Chondrocyte (in vitro differentiated cells): ENCODE results near the gene CDK14. TPM values are rescaled to one million over a fixed set of nuclear protein-coding genes. Genes with fewer than 3 reads are reported as not detected.
A peak's percentile ranks its signal among the peaks of the same experiment; 100 is the strongest.

Experiments
- DNase-seq: peaks from one replicate; pipeline ENCODE4 v3.0.0; 2021; ENCODE audit warnings: mixed read lengths, low spot score
- H3K27ac Mint-ChIP-seq: one replicate; pipeline ENCODE4 v1.8.0; 2021; ENCODE audit warnings: mild to moderate bottlenecking, moderate library complexity, mixed read lengths; ENCODE audit not compliant: unreplicated experiment
- H3K27me3 Mint-ChIP-seq: 2 replicates; pipeline ENCODE4 v1.8.0; 2021; ENCODE audit warnings: low read depth, mixed read lengths
- H3K36me3 Mint-ChIP-seq: 2 replicates; pipeline ENCODE4 v1.8.0; 2021; ENCODE audit warnings: low read depth, mixed read lengths
- H3K4me1 Mint-ChIP-seq: 2 replicates; pipeline ENCODE4 v1.8.0; 2021; ENCODE audit warnings: low read depth, mild to moderate bottlenecking, mixed read lengths
- H3K4me3 Mint-ChIP-seq: one replicate; pipeline ENCODE4 v1.8.0; 2021; ENCODE audit warnings: mild to moderate bottlenecking, moderate library complexity, mixed read lengths; ENCODE audit not compliant: unreplicated experiment
- H3K9me3 Mint-ChIP-seq: 2 replicates; pipeline ENCODE4 v1.8.0; 2021; ENCODE audit warnings: low read depth, mixed read lengths
- long read RNA-seq: library from polyadenylated mRNA; stranded (forward); transcript quantifications from one replicate; pipeline ENCODE4 v2.0.0, GENCODE V29; 2021
- total RNA-seq: library from RNA; stranded (reverse); gene quantifications from 3 replicates; pipeline ENCODE4 v1.2.1, GENCODE V29; 2021
- TF ChIP-seq, protein P1 (sequence below): fragments of 200-600 bp; sonication (generic); IDR thresholded peaks from 2 replicates; pipeline ENCODE4 v1.5.0; 2021; ENCODE audit warnings: antibody characterized with exemption, mild to moderate bottlenecking, moderate library complexity

Gene CDK14
- 53.7 to 97.9 TPM (median 61.4 TPM) in 3 replicates for total RNA-seq
- long read RNA-seq, full-length matches to known transcripts: 55 of 89 reads
- long read RNA-seq, partial matches to known transcripts: 8 of 89 reads
- long read RNA-seq, other reads (novel, unspliced or antisense): 26 of 89 reads

DNA sequence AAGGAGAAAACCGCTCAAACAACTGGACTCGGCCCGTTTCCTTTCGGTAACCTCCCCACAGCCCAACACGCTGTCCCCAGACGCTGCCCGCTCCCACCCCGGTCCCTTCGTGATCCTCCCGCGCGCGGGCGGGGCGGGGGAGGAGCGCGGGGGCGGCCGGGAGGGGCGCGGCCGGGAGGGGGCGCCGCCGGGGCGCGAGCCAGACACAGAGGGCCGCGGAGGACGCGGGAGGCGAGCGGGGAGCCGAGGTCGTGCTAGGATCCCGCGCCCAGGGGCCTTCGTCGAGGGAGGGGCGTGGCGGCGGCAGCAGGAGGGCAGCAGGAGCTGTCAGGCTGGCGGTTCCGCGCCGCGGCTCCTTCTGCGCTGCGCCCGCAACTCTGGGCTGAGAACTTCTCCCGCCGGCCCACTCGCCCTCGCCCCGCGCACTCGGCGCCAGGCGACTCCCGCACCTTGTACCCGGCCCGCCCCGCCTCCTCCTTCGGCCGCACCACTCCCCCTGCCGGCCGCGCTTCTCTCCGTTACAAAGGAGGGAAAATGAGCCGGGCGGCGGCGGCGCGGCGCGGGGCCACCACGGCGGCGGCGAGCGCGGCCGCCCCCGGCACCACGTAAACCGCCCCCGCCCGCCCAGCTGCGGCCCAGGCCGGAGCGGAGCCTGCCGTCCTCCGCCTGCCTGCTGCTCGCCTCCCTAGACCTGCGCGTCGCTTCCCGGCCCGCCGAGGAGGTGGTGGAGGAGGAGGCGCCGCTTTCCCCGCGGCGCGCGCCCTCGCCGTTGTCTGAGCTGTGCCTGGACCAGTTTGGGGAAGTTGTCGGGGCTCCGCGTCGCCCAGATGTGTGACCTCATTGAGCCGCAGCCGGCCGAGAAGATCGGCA lies at the start of gene CDK14:
Gene CDK14, plus strand, starts transcription at position 521 of the 870 bp plus-strand sequence. Its CDS starts 307 bp downstream, at position 828.
- H3K27ac Mint-ChIP-seq: peak within 1 kb of the TSS; percentile 96
- TF ChIP-seq, protein P1, sequence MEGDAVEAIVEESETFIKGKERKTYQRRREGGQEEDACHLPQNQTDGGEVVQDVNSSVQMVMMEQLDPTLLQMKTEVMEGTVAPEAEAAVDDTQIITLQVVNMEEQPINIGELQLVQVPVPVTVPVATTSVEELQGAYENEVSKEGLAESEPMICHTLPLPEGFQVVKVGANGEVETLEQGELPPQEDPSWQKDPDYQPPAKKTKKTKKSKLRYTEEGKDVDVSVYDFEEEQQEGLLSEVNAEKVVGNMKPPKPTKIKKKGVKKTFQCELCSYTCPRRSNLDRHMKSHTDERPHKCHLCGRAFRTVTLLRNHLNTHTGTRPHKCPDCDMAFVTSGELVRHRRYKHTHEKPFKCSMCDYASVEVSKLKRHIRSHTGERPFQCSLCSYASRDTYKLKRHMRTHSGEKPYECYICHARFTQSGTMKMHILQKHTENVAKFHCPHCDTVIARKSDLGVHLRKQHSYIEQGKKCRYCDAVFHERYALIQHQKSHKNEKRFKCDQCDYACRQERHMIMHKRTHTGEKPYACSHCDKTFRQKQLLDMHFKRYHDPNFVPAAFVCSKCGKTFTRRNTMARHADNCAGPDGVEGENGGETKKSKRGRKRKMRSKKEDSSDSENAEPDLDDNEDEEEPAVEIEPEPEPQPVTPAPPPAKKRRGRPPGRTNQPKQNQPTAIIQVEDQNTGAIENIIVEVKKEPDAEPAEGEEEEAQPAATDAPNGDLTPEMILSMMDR: peak; percentile 76
- peaks cover 67% of the 10 kb centered on the region for H3K4me1 Mint-ChIP-seq
- no peaks in the 10 kb centered on the region for H3K9me3 Mint-ChIP-seq
- peak; percentile 95 for DNase-seq
- H3K27me3 Mint-ChIP-seq: no peaks in the 10 kb centered on the region
- H3K4me3 Mint-ChIP-seq: peak within 1 kb of the TSS; percentile 95
- peaks cover 2% of the 10 kb centered on the region for H3K36me3 Mint-ChIP-seq

DNA sequence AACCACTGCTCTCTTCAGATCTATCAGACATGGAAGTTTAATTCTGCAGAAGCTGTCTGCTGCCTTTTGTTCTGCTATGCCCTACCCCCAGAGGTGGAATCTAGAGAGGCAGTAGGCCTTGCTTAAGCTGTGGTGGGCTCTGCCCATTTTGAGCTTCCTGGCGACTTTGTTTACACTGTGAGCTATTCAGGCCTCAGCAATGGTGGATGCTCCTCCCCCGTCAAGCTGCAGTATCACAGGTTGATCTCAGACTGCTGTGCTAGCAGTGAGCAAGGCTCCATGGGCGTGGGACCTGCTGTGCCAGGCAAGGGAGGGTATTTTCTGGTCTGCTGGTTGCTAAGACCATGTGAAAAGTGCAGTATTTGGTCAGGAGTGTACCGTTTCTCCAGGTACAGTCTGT lies 45.1 kb upstream of the CDK14 start:
- Mint-ChIP-seq H3K9me3 (peaks cover 10% of the 10 kb centered on the region), H3K36me3 (peaks cover 6% of the 10 kb centered on the region), H3K4me3 (no peak overlapping the region), H3K27ac (no peak overlapping the region), H3K27me3 (no peaks in the 10 kb centered on the region), H3K4me1 (no peaks in the 10 kb centered on the region)
- no peak for DNase-seq
- TF ChIP-seq, protein P1: no peak

DNA sequence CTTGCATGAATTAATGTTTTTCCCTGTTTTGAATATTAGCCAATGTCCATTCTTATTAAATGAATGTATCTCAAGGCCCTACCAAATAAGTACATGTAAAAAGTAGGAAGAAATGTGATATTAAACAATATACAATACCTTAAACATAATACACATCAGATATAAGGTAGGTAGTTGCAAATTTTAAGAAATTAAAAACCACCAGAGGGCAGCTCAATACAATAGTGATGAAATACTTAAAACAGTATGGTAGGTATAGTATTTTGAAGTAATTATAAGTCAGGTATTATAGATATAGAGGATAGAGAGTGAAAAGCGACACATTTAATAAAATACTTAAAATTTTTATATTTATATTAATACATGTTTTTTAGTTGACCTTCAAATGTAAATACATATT lies 43.6 kb upstream of the CDK14 start:
- Mint-ChIP-seq H3K27ac (no peak overlapping the region), H3K9me3 (peaks cover 5% of the 10 kb centered on the region), H3K4me3 (no peak overlapping the region), H3K27me3 (no peaks in the 10 kb centered on the region), H3K4me1 (no peaks in the 10 kb centered on the region), H3K36me3 (peaks cover 5% of the 10 kb centered on the region)
- TF ChIP-seq, protein P1: peak; percentile 84
- DNase-seq: no peak

DNA sequence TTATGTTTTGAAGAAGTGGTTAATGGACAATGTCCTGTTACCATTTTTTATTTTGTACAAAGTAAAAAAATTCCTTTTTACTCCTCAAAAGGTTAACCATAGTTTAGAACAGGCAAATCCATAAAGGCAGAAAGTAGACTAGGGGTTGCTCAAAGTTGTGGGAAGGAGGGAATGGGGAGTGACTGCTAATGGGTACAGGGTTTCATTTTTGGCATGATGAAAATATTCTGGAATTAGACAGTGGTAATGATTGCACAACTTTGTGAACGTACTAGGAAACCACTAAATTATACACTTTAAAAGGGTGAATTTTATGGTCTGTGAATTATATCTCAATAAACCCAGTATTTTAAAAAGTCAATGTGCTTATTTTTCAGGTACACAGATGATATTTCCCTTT lies 35.4 kb upstream of the CDK14 start:
- no peak for DNase-seq
- H3K4me3 Mint-ChIP-seq: no peak overlapping the region
- H3K36me3 Mint-ChIP-seq: no peaks in the 10 kb centered on the region
- no peaks in the 10 kb centered on the region for H3K4me1 Mint-ChIP-seq
- H3K9me3 Mint-ChIP-seq: peaks cover 3% of the 10 kb centered on the region
- TF ChIP-seq, protein P1: no peak
- no peaks in the 10 kb centered on the region for H3K27me3 Mint-ChIP-seq
- H3K27ac Mint-ChIP-seq: no peak overlapping the region

DNA sequence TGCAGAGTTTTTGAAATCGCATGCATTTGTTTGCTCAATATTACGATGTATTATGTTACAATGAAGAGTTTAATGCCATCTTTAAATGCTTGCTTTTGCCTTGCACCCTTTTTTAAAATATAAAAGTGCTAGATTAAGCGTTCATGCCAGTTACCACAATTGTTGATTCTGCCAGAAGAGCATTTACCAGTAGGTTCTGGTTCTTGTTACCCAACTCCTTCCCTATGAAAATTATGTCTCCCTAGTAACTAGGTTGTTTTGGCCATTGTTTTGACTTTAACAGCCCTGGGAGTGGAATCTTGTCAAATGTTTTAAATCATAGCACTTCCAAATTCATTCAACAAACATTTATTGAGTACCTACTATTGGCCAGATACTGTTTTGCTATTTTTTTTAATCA lies 32.8 kb upstream of the CDK14 start:
- Mint-ChIP-seq H3K9me3 (peaks cover 3% of the 10 kb centered on the region), H3K36me3 (no peaks in the 10 kb centered on the region), H3K27ac (no peak overlapping the region), H3K4me3 (no peak overlapping the region), H3K4me1 (no peaks in the 10 kb centered on the region), H3K27me3 (no peaks in the 10 kb centered on the region)
- no peak for DNase-seq
- TF ChIP-seq, protein P1: no peak
